GM12801 (cell line): ENCODE data around the gene CDC14A.

Experiments
- TF ChIP-seq, protein P1 (sequence below): IDR thresholded peaks from one replicate; pipeline ENCODE4 v1.5.1; 2011; ENCODE audit warnings: control low read depth; ENCODE audit not compliant: insufficient read length; ENCODE audit errors: extremely low read depth

The CDC14A gene

DNA sequence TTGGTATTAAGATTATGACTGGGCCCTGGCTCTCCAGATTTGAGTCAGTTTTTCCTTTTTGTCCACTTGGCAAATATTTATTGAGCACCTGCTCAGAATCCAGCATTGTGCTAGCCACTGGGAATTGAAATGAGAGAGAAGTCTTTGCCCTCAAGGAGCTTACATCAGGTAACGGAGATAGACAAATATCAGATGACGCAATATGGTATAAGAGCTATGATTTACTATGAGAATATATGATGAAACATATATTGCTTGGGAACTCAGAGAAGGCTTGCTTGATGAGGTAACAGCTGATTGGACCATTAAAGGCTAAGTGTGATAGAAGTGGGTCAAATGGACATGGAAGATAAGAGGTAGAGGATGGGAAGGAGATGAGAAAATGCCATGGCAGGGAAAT is 144.6 kb downstream of the CDC14A start:
- TF ChIP-seq, protein P1, sequence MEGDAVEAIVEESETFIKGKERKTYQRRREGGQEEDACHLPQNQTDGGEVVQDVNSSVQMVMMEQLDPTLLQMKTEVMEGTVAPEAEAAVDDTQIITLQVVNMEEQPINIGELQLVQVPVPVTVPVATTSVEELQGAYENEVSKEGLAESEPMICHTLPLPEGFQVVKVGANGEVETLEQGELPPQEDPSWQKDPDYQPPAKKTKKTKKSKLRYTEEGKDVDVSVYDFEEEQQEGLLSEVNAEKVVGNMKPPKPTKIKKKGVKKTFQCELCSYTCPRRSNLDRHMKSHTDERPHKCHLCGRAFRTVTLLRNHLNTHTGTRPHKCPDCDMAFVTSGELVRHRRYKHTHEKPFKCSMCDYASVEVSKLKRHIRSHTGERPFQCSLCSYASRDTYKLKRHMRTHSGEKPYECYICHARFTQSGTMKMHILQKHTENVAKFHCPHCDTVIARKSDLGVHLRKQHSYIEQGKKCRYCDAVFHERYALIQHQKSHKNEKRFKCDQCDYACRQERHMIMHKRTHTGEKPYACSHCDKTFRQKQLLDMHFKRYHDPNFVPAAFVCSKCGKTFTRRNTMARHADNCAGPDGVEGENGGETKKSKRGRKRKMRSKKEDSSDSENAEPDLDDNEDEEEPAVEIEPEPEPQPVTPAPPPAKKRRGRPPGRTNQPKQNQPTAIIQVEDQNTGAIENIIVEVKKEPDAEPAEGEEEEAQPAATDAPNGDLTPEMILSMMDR = no peak

DNA sequence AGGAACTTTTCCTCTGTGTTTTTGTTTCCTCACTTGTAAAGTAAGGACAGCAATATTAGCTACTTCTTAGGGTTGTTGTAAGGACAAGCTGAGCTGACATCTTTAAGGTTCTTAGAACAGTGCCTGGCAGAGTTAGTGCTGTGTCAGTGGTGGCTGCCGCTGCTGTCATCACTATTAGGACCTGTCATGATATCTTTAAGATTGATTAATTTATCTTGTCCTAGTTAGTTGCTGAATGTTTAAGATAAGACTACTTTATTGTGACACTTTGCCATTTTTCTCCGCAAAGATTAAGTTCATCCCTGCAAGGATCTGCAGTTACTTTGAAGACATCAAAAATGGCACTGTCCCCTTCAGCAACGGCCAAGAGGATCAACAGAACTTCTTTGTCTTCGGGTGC is 145.5 kb downstream of the CDC14A start:
- TF ChIP-seq, protein P1 = no peak

DNA sequence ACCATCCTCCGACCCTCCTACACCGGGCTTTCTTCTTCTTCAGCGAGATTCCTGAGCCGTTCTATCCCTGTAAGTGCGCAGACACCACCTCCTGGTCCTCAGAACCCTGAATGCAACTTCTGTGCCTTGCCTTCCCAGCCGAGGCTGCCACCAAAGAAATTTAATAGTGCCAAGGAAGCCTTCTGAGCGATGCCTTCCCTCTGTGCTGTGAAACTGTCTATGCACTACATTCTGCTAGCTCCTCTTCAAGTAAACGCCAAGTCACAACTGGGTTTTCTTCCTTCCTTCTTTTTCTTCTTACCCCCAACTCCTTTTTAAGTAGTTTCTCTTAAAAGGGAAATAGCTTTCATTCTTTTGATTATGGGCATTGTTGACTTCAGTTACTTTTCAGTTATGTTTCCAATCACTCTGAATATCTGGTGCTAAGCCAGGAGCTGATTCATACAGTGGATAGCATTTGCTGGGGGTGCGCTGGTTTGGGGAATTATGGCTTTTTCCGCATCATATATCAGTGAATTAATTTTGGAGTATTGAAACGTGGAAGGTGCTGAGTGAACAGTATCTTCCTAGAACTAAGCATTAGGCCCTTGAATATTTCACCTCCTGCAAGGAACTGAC is 147.0 kb downstream of the CDC14A start:
- TF ChIP-seq, protein P1 = no peak

GRCh38 chr1:100502052-100502792 is 149.9 kb downstream of the CDC14A start:
- TF ChIP-seq, protein P1 = no peak

GRCh38 chr1:100506217-100506616 is 153.9 kb downstream of the CDC14A start:
- TF ChIP-seq, protein P1 = no peak

DNA sequence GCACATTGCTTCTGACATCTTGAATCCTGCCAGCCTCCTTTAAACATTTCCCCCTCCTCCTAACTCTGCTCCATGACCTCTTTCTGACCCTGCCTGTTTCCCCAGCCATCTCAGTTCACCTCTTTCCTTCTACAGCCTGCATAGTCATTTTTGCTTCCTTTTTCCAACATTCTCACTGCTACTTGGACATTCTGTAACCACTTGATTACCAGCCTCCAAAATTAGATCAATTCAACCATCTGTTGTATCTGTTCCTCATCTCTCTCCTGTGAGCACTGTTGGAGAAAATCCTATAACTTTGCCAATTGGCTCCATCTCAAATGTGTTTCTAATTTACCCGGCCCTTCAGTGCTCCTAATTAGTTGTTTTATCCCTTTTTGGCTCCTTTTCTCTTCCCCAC is 158.1 kb downstream of the CDC14A start:
- TF ChIP-seq, protein P1 = no peak

DNA sequence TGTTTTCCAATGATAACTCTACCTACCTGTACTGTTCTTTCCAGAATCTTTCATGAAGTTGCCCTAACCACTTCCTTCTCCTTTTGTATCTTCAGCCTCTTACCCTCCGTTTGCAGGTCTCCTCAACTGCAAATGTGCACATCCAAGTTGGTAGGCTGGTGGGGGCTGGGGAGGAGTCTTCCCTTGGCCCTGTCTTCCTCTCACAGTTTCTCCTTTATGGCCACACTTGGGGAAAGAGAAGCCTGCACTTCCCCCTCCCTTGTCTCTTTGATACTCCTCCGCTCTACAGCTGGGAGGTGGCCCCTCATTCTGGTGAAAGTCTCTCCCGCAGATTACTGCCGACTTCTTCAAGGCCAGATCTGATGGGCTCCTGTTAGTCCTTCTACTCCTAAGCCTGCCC is 158.8 kb downstream of the CDC14A start:
- TF ChIP-seq, protein P1 = no peak
